HG03575 (cell line): ENCODE measurements around the gene MYO1H.

Source experiments
- ATAC-seq: cut with Tn5 transposase; IDR thresholded peaks from one replicate; pipeline ENCODE4 v1.9.1; 2021; ENCODE audit not compliant: unreplicated experiment, insufficient number of reproducible peaks, low FRiP score; ENCODE audit errors: extremely low read depth

The MYO1H gene

DNA sequence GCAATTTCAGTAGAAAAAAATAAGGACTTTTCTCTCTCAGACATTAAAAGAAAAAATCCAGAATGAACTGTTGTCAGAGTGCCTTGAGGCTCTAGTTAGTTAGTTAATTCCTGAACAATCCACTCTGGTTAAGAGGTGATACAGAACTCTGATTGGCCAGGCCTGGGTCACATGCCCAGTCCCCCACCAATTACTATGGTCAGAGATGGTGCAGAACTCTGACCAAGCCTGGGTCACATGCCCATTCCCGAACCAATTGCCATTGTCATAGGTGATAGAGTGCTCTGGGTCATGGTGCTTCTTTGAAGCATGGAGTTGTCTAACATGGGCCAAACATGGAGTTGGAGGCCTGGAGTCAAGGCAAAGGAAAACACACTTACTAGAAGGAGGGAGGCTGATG lies 11.1 kb upstream of the MYO1H start:
- ATAC-seq = no peak

DNA sequence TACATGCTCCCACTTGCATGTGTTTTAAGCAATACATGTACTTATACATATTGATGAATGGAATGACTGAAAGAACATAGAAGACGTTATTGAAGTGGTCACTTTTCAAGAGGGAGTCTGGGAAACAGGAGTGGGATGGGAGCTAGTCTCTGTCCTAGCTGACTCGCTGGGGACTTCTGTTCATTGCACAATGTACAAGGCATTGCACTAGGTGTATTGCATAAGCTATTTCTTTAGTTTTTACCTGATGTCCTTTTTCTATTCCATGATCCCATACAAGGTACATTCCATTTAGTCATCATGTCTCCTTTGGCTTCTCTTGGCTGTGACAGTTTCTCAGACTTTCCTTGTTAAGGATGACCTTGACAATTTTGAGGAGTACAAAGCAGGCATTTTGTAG lies 4.0 kb upstream of the MYO1H start:
- no peak for ATAC-seq

DNA sequence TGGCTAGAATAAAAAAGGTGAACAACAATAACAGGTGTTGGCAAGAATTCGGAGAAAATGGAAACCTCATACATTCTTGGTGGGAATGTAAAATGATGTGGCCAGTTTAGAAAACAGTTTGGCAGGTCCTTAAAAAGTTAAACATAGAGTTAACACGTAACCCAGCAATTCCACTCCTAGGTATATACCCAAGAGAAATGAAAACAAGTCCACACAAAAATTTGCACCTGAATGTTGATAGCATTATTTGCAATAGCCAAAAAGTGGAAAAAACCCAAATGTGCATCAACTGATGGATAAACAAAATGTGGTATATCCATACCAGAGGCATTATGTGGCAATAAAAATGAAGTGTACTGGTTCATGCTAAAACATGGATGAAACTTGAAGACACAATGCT lies 2.3 kb upstream of the MYO1H start:
- ATAC-seq = no peak

DNA sequence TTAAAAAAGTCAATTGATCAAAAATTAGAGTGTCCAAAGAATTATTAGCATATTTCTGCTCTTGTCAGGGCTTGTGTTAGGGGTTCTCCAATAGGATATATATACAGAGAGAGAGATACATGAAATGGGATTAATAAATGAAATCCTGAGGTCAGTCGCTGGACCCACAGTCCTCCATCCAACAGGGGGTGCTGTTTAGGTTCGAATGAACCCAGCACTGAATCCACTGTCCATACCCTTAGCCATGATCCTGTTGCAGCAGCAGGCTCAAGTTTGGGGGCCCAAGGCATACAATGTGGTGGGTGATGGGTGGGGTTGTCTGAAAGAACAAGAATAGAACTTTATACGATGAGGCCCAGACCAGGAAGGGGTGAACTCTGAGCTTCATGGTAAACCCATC lies 780 bp upstream of the MYO1H start:
- ATAC-seq = no peak

DNA sequence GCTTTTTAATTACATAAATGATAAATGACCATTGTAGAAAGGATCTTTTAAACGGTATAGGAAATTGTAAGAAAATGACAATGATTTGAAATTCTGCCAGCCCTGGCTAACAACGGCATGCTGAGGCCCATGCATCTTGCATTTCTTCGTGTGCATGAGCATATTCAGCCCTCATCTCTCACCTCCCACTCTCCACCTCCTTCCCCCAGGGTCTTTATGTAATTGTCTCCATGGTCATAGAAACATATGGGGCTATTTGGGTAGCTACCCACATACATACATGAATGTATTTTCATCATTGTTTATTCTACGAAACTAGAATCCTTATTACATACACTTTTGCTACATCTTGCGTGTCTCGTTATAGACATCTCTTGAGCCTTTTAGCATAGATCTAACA lies 4.5 kb downstream of the MYO1H start:
- no peak for ATAC-seq

DNA sequence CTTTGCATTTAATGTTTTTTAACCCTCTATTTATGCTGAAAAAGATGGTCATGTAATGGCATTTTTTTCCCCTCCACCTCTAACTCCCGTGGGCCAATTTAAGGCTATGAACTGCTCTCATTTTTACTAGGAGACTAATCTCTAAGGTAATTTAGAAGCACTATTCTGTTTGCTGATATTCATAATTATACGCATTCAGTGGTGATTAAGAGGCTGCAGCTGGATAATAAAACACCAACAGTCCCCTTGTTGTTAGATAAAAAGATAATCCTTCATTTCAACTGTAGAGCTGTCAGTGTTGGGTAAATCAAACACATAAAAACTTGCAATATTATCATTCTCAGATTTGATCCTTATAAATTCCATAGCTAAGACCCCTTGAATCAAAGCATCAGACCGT lies 8.9 kb downstream of the MYO1H start:
- ATAC-seq = no peak

DNA sequence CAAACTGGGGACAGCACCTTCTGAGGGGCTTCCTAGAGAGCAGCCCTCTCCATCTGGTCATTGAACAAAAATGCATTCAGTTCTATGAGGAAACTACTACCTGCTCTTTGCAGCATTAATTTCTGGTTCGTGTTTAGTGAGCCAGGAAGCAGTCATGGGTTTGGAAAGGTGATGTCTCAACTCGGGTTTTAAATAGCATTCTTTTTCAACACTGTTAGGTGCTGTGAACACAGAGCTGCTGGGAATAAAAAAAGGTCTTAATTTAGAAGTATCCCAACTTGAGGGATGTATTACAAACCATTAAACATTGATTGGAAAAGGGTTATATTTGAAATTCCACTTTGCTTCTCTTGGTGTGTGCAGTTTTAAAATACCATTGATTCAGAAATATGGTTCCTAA lies 9.3 kb downstream of the MYO1H start:
- ATAC-seq = no peak

DNA sequence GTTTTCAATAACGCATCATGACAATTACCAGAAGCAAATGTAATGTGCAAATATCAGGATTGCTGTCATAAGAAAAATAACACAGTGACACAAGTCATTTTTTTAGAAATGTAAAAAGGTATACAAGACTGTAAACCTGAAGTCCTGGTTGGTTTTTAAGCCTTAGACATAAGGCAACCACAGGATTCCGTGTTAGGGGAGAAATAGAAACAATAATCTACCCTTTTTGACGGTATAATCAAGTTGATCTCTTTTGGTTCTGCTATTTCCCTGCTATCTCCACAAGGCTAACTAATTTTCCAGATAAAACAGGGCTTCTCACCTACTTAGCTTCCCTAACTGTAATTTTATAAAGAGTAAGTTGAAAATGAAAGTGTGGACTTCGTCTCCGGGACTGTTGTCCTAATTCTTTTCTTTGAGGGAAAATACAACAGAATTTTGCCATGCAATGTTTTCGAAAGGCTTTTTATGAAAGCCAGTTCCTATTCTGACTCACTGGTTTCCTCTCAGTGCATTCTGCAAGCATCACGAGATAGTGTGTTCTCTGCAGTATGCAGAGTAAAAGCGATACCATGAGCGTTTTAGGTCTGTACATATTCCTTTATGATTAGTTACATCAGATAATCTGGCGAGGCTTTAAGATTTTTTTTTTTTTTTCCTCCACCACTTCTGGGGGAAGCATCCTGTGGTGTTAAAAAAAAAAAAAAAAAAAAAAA lies 10.6 kb downstream of the MYO1H start:
- no peak for ATAC-seq

DNA sequence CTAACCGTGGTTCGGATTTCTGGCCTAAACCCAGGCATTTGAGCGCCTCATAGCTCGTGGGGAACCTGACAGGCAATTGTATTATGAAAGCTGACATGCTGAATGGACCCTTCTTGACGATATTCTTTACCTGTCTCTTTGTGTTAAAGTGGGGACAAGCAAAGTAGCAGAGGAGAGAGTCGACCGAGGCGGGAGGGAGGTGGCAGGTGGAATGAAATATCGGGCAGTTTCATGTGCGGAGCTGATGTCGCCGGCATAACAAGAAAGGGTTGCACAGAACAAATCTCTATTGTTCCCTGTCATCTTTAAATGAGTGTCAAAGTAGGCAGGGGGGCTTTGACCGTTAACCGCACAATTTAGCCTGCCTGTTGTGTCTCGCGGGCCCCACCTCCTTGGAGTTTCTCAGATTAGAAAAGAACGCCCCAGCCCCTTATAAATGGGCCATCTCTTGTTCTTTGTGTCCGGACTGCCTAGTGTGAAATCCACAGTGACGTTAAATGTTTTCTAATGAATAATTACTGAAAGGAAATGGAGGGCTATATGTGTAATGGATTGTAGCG lies 11.5 kb downstream of the MYO1H start:
- ATAC-seq = no peak

DNA sequence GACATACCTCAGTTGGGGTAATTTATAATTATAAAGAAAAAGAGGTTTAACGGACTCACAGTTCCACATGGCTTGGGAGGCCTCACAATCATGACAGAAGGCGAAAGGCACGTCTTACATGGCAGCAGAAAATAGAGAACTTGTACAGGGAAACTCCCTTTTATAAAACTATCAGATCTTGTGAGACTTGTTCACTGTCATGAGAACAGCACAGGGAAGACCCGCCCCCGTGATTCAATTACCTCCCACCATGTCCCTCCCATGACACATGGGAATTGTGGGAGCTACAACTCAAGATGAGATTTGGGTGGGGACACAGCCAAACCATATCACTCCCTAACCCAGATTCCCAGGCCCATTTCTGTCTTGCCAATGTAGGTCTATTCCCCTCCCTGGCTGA lies 22.1 kb downstream of the MYO1H start:
- ATAC-seq = no peak

DNA sequence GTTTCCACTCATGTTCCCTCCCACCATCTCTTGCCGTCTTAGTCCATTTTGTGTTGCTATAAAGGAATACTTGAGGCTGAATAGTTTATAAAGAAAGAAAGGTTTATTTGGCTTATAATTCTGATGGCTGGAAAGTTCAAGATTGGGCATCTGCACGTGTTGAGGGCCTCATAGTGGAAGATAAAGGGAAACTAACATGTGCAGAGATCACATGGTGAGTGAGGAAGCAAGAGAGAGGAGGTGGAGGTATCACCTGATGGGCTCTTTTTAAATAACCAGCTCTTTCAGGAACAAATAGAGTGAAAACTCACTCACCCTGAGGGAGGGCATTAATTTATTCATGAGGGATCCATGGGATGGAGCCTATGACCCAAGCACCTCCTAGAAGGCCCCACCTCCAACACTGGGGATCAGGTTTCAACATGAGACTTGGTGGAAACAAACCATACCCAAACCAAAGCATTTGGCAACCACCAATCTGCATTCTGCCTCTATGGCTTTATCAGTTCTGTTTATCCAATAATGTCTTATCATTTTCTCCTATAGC lies 29.5 kb downstream of the MYO1H start:
- no peak for ATAC-seq

DNA sequence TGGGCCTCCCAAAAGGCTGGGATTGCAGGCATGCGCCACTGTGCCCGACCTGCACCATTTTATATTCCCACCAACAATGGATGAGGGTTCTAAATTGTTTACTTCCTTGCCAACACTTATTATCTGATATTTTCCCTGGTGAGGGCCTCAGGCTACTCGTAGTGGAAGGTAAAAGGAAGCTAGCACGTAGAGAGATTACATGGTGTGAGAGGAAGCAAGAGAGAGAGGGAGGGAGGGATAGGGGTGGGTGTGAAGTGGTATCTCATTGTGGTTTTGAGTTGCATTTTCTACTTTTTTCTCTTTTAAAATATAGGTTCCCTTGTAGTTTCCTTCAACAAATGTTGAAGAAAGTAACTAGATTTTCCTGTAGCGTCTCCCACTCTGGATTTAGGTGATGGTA lies 30.9 kb downstream of the MYO1H start:
- no peak for ATAC-seq

DNA sequence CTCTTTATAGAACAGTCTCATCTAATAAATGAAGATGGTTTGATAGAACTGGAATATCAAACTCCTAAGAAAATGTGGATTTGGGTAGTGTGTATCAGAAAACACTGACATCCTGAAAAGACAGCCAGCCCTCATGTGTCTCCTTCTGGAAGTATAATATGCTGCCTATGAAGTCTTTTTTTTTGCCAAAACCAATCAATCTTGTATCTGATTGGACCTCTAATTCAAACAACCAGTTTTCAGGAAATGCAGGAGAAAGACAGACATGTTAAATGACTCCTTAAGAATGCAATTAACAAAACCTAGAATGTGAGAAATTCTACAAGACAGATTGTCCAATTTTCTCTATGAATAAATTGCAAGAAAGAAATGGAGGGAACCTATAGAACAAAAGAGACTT lies 34.3 kb downstream of the MYO1H start:
- ATAC-seq = no peak

DNA sequence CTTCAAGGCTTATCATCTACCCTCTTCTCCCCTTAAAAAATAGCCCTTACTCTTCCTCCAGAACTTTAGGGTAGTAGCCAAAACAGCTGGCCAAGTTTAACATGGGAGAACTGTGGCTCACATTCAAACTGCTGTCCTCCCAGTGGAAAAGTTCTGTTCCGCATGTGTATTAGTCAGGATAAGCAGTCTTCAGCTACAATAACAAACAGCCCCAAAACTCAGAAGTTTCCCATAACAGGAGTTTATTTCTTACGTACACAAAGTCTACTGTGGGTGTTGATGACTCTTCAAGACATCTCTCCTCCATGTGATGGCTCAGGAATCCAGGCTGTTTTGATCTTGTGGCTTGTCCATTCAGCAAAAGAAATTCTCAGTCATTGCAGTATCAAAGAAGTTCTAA lies 35.5 kb downstream of the MYO1H start:
- ATAC-seq = no peak

DNA sequence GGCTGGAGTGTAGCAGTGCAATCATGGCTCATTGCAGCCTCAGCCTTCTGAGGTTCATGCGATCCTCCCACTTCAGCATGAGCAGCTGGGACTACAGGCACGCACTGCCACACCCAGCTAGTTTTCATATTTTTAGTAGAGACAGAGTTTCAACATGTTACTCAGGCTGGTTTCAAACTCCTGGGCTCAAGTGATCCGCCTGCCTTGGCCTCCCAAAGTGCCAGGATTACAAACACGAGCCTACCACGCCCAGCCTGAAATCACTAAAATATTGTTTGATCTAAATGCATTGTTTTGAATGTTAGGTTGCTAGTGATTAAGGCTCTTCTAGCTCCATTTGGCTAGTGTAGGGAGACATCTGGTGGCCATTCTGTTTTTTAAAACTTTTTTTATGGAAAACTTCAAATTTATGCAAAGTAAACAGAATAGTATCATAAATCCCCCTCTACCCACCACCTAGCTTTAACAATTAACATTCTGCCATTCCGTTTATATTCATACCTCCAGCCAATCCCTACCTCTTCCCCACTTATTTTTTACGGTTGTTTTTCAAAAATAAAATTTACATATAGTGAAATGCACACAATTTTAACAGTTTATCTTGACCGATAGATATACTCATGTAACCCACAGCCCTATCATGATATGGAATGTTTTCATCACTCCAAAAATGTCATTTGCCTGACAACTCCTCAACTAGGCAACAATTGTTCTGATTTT lies 37.8 kb downstream of the MYO1H start:
- ATAC-seq = no peak

DNA sequence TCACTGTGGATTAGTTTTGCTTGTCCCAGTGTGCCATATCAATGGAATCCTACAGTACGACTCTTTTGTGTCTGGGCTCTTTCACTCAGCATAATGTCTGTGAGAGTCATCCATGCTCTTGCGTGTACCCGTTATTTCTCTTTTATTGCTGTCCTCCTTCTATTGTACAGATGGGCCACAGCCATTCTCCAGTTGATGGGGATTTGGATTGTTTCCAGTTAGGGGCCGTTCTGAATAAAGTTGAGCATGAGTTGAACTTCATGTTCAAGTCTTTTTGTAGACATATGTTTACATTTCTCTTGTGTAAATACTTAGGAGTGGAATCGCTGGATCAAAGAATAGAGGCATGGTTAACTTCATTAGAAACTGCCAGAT lies 38.3 kb downstream of the MYO1H start:
- no peak for ATAC-seq

DNA sequence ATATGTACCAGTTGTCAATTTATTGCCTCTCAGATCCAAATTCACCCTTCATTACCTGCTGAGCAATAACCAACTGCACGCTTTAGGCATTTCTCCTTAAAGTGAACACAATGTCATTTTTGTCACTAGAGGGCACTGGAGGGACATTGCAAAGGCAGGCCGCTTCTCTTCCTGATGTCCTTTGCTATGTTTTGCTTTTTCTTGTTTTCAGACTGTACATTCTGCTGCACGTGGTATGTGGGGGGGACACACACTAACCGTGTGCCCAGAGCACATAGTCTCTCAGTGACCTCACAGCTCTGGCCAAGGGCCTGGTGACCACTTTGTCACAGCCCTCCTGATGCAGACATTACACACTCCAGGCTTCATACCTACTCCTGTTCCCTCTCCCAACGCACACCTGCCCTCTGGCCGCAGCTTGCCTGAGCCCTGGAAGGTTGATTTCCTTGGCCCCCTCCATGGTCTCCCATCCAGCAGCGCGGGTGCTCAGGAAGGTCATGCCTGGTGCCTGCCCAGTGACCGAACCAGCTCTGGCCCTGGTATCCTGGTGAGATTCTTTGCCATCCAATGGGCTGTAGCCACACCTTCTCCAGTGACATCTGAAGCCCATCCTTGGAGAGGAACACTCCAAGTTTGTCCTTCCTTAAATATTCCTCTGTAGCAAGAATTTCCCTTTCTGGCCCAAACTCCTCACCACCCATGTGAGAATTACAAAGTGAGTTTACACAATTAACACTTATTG lies 39.9 kb downstream of the MYO1H start:
- ATAC-seq = no peak

DNA sequence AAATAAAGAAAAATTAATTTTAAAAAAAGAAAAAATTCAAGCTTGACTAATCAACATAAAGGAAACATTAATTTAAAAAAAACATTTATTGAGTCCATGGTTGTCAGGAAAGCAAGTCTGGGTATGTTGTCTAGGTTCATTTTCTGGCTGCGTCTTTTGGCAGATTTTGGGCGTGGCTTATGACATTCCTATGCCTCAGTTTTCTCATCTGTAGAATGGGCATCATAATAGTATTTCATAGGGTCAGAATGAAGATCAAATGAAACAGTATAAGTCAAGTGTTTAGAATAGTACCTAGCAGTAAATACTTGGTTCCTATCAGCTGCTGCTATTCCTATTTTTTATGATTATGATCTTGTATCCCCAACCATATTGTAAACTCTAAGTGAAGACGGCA lies 40.5 kb downstream of the MYO1H start:
- no peak for ATAC-seq

DNA sequence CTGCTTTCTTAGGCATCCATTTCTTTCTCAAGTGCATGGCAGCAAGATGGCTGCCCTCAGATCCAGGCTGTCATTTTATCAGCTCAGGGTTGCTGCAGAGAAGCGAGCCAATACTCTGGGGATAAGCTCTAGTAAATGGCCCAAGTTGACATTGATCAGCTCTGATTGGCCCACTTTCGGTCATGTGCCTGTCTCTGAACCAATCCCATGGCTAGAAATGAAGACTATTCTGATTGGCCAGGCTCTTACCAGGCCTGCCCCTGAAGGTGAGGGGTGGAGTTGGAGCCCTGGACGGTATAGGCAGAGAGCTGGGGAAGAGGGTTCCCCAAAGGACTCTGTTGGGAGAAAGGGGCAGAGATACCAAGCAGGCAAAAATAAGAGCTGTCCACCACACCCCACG lies 41.4 kb downstream of the MYO1H start:
- no peak for ATAC-seq
